ENCODE results near the gene SNRNP27.

The SNRNP27 gene

DNA sequence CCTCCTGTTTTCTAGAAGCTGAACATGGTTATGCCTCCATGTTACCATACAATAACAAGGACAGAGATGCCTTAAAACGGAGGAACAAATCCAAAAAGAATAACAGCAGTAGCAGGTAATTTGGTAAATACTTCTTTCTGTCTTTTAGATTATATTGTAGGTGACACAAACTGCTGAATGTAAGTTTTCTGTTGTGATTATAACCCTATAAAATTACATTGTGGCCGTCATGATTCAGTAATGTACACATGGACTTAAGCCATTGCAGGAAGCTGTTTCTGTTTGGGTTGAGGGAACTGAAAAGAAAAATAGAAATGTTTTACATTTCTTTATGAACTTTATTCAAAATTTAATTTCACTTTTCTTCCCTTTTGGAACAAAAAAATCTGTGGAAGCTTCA lies 22.4 kb downstream of the SNRNP27 start:
- DNase-seq (ENCODE audit: low read depth) = no peak

DNA sequence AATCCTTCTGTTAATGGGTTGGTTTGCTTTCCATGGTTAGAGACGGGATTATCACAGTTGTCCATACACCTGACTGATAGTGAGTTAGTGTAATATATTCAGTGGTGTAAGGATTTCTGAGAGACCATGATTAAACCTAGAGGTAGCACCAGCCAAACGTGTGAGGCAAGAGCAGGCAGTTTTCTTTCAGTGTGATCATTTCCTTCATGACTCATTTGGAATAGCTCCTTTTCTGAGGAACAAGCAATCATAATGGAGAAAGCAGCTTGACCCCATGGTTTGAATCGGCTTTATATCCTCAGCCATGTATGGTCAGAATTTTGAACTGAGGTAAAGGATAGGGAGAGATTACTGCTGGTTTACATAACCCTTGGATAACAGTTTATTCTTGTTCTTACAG lies 24.1 kb downstream of the SNRNP27 start:
- DNase-seq (ENCODE audit: low read depth) = no peak

DNA sequence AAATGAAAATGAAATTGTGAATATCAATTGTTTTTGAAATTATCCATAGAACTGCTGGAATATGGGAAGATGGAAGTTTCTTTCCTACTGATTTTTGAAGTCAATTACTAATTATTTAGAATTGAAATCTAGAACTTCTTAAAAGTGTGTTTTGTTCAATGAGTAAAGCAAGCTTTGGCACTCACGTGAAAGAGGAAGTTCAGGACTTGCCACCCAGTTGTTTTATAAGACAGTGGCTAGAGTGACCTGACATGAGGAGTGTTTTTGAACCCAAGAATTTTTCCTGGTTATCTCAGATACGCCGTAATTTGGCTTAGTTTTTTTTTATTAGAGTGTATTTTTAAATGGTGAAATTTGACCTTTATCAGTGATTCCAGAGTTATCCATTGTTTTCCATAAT lies 24.6 kb downstream of the SNRNP27 start:
- no peak for DNase-seq (ENCODE audit: low read depth)

DNA sequence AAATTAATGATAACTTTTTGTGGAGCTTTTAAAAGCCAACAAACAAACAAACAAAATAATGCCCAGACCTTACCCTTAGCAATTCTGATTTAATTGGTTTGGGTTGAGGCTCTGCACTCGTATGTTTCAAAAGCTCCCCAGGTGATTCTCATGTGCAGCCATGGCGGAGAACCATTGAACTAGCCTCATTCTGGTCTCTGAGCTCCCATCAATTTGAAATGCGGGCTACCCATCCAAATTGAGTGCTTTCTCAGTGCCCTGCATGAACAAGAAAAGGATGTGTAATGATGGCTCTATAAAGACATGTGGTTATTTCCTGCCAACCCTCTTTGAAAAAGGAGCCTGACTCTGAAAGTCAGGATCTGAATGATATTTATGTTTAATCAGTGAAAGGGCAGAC lies 29.4 kb downstream of the SNRNP27 start:
- DNase-seq (ENCODE audit: low read depth) = no peak

DNA sequence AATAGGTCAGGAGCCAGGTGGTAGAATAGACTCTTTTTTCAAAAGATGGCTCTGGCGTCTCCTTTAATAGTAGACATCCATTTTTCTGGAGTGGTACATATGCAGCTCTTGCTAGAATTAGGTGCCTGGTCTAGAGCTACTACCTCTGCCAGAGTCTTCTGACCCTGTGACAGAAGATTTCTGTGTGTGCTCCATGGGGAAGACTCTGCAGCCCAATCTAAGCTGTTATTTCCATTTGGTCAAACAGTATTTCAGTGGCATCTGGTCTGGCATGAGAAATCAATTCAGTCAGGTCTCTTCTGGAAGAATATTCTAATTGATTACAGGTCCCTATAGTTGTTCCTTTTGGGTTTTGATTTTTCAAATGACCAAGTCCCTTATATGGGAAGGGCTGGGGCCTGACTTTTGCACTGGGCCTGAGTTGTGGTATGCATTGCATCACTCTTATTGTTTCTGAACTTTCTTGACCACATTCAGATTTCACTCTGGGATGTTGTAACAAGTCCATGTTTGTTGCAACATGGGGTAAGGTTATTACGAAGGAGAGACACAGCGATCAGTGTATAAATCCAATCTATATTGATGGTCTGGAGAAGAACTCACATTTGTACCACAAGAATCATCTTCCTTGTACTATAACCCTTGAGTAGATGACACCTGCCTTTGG lies 33.2 kb downstream of the SNRNP27 start:
- DNase-seq (ENCODE audit: low read depth) = no peak

DNA sequence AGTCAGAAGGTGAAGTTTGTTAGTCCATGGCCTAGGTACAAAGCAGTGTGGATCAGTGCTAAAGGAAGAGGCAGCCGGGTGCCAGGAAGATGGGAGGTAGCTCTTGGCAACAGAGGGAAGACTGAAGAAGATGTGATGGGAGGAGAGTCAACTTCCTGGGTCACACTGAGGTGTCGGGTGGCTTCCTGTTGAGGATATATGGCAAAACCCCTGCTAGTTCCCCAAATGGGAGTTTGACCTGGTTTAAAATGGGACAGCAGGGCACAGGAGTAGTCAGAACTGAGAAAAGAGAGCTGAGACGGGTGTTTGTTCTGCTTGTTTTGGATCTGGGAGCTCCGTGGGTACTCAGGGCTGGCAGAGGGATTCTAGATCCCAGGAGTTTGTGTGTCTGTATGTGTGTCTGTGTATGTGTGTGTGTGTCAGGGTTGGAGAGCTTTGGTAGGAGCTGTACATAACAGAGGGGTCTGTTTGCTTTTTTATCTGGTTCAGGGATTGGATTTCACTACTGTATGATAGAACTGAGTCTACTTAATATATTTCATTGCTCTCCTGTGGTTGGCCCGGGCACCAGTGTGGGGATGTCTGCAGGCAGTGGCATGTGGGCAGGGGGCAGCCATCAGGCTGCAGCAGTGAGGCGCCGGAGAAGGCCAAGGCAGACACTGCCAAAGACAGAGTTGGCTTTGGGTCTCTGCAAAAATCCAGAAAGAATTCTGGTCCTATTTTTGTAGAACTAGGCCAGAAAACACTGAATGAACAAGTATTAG lies 38.3 kb downstream of the SNRNP27 start:
- DNase-seq (ENCODE audit: low read depth) = no peak

DNA sequence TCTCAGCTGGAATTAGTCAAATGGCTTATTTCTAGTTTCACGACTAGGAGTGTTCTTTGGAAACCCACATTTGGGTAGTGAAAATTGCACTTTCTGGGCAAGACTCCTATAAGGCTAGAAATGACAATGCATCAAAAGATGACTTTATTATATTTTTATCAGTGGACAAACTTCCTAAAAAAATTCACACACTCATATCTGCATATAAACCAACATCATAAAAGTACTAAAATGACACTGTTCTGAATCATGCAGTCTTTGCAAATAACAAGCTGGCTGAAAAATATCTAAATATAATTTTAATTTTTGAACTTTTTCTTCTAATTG lies 38.8 kb downstream of the SNRNP27 start:
- no peak for DNase-seq (ENCODE audit: low read depth)

DNA sequence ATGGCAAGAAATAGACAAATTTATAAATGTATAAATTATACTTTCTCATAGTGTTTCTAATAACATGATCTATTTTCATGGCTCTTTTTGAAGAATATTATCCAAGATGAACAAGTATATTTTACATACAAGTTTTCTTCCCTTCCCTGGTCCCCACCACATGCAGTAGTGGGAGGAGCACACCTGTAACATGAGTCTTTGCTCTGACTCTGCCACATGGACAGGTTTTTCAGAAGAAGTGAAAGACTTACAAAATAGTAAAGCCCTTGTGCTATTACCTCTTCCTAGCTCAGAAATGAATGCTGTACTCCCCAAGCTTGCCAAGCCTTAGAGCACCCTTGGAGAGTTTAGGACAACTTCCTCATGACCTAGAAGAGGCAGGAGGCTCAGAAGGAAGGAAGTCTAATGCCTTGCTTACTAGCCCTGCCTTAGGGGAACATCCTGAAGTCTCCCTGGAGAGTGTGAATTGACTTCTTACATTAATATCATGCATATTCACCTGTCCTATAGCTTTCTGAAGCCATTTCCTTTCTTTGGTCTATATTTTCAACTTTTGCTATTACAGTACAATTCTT lies 39.6 kb downstream of the SNRNP27 start:
- DNase-seq (ENCODE audit: low read depth) = no peak

DNA sequence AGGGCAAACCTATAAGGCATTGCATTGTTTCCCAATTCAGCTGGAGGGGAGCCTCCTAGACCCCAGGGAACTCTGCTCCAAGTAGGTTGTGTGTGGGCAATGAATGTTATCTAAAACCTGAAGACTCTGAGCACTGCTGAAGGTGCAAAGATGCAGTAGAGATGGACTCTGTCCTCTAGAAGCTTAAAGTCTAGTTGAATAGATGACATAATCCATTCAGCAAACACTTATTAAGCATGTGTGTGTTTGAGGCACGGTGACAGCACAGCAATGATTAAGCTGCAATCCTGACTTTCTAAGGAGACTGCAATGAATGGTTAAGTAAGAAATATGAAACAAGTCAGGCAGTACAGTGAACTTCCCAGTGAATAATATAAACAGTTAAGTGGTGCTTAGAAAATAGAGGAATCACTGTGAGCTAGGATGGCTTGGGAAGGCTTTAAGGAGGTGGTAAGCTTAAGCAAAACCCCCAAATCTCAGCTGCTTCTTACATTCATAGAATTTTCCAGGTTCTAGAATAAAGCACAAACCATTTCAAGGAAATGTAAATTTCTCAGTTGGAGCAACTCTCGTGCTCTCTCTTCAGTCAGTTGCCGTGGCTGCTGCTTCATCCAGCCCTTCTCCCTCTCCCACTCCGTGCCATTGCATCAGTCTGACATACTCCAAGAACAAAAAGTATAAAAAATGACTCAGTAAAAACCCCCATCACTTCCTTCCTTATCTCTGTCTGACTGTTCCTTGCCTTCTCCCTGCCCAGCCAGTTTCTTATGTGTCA lies 40.3 kb downstream of the SNRNP27 start:
- DNase-seq (ENCODE audit: low read depth) = no peak

DNA sequence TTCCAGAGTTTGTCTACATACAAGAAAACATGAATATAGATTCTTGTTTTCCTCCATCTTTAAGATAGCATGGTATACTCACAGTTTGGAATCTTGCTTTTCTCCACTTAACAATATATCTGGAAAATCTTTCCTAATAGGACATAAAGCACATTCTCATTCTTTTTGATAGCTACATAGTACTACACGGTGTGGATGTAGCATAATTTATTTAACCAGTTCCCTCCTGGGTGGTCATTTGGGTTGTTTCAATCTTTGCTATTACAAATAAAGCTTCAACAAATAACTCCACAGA lies 40.8 kb downstream of the SNRNP27 start:
- DNase-seq (ENCODE audit: low read depth) = no peak

DNA sequence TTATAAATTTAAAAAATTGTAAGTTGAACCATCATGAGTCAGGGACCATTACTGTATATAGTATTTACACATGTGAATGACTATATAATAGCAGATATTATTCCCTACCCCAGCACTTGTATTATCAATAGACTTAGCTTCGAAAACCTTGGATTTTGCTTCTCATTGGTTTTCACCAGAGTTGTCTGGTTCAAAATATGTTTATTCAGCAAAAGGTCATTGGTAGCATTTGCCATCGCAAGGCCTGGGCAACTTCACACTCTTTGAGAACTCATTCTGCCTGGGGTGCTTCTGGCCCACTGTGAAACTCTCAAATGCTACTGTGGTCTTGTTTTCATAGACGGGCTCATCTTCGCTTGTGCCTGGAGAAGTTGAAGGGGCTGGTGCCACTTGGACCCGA lies 41.3 kb downstream of the SNRNP27 start:
- DNase-seq (ENCODE audit: low read depth) = no peak

DNA sequence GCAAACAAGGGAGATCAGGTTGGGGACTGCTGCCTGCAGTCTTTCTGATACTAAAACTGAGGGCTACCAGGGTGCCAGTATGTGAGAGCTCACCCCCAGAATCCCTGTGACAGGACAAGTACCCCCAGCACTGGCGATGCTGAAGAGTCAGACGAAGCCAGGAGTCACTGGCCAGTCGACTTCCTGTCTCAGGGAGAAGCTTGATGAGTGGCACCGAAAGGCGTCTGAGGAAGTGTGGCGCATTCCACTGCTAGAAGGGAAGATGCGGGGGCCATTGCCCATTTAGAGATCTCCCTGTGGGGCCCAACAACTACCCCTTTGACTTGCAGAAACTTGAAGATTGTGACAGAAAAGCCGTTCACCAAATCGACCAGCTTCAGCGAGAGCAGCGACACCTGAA lies 43.1 kb downstream of the SNRNP27 start:
- no peak for DNase-seq (ENCODE audit: low read depth)

DNA sequence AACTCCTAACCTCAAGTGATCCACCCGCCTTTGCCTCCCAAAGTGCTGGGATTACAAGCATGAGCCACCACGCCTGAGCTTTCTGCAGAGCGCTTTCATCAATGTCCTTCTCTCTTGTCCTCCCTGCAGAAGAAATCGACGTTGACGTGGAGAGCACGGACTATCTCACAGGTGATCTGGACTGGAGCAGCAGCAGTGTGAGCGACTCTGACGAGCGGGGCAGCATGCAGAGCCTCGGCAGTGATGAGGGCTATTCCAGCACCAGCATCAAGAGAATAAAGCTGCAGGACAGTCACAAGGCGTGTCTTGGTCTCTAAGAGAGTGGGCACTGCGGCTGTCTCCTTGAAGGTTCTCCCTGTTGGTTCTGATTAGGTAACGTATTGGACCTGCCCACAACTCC lies 44.2 kb downstream of the SNRNP27 start:
- DNase-seq (ENCODE audit: low read depth) = no peak

DNA sequence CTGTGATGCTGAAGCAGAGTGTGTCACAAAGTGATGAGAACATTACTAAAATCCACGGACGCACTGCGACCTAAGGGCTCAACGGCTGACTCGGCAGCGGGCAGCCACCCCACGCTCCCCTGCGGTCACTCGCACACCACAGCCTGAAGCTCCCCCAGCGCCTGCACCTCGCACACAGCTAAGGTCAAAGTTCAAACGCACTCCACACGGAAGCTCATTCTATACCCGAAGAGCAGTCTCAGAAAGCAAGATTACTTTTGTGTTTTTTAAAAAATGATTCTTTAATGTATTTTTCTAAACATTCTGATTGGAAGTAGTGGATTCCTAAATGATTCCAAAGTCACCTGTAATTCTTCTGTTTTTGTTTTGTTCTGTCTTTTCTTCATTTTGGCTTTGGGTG lies 46.0 kb downstream of the SNRNP27 start:
- no peak for DNase-seq (ENCODE audit: low read depth)

DNA sequence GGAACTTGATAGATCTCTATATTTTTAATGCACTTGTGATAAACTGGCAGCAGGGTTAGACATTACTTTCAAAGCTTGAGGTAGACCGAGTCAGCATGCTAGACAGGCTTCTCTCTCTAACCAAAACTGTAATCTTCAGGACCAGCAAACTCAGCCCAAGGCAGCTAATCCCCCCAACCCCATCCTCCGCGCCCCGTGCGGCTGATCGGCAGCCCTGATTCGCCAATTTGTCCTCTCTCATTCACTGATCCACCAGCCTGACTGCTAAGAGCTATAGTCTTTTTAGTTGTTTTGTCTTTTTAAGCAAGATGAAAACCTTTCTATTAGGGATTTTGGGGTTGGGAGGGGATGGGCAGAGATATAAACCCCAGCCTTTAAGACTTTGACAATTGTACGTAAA lies 46.9 kb downstream of the SNRNP27 start:
- DNase-seq (ENCODE audit: low read depth) = no peak

DNA sequence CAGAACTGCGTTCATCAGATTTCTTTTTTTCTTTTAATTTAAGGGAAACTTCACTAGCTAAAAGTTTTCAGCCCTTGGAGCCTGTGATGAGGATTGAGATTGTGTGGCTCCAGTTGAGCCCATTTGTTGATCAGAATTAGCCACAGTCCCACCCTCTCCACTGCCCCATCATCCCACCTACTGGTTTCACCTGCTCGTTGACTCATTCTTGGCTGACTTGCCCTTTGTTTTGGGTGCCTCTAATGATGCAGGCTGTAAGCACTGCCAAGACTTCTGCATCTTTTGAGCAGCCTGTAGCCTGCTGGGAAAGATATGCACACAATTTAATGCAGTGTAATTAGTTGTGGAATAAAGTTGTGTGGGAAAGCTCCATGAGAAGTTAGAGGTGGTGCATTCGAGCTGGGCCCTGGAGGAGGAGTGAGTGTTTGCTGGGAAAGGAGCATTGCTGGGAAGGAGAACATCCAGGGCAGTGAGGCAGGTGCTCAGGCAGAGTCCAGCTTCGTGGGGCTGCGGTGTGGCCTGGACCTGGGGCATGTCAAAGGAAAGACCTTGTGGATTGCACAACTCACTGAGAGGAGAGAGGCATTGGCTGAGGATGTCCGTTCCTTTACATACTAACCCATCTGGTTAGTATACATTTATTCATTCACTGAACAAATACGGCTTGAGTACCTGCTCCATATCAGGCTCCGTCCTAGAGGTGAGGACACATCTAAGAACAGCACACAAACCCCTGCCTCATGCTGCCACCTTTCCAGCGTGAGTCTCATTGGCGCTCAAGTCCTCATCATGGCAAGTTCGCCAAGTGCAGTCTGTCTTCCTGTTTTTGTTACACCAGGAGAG lies 49.5 kb downstream of the SNRNP27 start:
- DNase-seq (ENCODE audit: low read depth) = no peak

DNA sequence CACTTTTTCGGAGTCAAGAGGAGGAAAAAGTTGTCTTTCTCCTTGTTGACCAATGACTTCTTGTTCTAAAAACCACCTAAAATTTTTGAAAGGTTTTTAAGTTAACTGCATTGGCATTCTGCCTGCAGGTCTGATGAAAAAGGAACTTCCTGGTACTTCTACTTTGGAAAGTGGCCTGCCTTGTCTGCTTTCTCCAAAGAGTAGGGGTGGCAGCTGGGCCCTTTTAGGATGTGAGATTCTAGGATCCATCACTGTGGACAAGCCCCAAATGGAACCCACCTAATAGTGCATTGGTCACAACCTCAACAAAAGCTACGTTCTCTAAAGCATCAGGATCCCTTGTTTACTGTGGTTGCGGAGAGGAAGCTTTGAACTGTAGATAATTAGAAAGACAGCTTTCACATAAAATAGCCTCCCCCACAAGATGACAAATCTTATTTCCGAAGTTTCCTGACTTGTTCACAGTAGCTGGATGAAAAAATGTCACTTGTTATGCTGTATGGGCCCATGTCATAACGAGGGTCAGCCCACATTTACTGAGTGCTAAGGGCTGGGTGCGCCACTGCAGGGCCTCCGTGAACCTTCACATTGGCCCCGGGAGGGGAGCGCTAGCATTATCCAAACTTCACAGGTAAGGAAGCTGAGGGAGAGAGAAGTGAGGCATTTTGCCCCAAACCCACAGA lies 50.2 kb downstream of the SNRNP27 start:
- DNase-seq (ENCODE audit: low read depth) = no peak

DNA sequence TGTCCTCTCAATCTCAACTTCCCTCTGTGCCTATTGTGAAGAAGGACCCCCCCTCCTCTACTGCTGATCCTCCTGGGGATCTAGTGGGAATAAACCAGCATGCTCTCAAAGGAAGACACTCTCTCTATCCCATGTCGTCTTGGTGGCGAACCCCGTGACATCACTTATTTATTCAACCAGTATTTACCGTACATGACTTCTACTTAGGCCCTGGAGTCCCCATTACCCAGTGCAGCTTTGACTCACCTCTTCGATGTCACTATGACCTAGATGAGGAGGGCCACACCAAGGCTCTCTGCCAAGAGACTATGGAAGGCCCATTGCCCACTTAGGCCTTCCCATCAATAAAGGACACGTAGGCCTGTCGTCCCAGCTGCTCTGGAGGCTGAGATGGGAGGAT lies 51.0 kb downstream of the SNRNP27 start:
- DNase-seq (ENCODE audit: low read depth) = no peak

DNA sequence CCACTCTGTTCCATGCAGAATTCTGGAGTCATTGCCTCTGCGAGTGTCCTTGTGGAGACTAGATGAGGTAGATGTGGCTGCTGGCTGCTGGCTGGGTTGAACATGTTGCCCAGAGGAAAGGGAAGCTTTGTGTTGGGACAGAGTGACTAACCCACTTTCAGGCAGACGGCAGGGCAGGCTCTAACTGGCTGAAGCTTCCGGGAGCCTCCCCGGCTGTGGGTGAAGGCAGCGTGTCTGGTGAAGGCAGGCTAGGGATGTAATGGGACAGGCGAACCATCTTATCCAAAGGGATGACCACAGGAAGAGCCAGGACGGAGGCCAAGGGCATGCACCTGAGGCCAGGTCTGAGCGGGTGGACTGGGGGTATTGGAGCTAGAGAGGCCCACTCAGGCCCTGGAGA lies 51.7 kb downstream of the SNRNP27 start:
- no peak for DNase-seq (ENCODE audit: low read depth)

DNA sequence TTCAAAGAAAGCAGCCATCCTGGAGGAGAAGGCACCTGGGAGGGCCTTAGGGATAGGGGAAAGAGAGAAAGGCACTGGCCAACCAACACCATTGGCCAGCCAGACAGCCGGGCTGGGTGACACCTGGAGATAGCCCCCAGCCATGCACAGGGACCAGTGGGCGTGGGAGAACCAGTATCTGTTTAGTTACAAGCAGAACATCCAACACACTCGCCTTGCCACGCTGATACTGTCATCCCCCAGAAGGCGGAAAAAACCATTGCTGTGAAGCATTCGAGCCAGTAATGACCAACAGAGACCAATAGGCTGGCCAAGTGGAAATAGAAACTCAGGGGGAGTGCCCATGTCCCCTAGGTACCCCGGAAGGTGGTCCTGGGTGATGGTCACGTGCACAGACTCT lies 52.2 kb downstream of the SNRNP27 start:
- no peak for DNase-seq (ENCODE audit: low read depth)

All from T-helper 22 cell (primary cell).